HG02852 (cell line): ENCODE measurements around the gene TUBA1C.
A peak's percentile ranks its signal among the peaks of the same experiment; 100 is the strongest.
"Not testable (repeated sequence)": the region's sequence is repeated elsewhere in the genome, so short reads cannot be mapped to it uniquely, and the experiment has no call there.

Experiments
- ATAC-seq: cut with Tn5 transposase; IDR thresholded peaks from one replicate; pipeline ENCODE4 v1.9.1; 2021; ENCODE audit warnings: mild to moderate bottlenecking, moderate library complexity; ENCODE audit not compliant: unreplicated experiment

TUBA1C gene

DNA sequence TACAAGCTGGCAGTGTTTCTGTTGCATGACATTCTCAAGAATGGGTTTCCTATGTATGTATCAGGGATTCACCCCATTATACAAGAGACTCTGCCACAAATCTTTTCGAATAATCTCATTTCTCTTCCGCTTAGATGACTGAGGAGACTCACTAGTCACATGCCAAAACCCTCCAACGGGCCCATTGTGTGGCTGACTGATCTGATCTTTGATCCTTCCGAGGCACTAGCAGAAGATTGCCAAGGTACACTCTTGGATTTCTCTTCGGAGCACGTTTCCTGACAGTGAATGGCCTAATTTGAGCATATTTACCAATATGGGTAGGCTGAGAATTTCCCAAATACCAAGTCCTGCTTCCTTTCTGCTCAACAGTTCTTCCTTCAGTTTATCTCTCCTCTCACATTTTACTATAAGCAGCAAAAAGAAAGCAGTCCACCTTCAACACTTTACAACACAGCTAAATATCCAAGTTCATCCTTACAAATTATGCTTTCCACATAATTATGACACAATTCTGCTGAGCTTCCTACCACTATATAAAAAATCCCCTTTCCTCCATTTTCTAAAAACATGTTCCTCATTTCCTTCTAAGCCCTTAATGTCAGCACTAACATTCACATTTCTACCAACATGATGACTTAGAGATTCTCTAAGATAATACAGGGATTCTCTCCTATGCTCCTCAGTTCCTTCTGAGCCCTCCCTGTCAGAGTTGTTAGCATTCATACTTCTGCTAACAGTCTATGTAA lies 41.1 kb downstream of the TUBA1C start:
- ATAC-seq = no peak

DNA sequence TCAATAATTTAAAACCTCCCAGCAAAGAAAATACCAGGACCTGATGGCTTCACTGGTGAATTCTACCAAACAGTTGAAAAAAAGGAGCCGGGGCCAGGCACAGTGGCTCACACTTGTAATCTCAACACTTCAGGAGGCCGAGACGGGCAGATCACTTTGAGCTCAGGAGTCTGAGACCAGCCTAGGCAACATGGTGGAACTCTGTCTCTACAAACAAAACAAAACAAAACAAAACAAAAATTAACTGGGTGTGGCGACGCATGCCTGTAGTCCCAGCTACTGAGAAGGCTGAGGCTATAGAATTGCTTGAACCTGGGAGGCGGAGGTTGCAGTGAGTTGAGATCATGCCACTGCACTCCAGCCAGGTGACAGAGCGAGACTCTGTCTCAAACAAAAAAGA lies 44.5 kb downstream of the TUBA1C start:
- no peak for ATAC-seq

DNA sequence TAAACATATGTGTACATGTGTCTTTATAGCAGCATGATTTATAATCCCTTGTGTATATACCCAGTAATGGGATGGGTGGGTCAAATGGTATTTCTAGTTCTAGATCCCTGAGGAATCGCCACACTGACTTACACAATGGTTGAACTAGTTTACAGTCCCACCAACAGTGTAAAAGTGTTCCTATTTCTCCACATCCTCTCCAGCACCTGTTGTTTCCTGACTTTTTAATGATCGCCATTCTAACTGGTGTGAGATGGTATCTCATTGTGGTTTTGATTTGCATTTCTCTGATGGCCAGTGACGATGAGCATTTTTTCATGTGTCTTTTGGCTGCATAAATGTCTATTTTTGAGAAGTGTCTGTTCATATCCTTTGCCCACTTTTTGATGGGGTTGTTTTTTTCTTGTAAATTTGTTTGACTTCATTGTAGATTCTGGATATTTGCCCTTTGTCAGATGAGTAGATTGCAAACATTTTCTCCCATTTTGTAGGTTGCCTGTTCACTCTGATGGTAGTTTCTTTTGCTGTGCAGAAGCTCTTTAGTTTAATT lies 45.6 kb downstream of the TUBA1C start:
- not testable (repeated sequence) for ATAC-seq

GRCh38 chr12:49314811-49315210 lies 49.9 kb downstream of the TUBA1C start:
- ATAC-seq = no peak

DNA sequence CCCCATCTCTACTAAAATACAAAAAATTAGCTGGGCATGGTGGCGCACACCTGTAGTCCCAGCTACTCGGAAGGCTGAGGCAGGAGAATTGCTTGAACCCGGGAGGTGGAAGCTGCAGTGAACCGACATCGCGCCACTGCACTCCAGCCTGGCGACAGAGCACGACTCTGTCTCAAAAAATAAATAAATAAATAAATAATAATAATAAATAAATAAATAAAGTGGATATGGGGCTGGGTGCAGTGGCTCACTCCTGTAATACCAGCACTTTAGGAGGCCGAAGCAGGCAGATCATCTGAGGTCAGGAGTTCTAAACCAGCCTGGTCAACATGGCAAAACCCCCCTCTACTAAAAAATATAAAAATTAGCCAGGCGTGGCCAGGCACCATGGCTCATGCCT lies 52.2 kb downstream of the TUBA1C start:
- ATAC-seq = not testable (repeated sequence)

DNA sequence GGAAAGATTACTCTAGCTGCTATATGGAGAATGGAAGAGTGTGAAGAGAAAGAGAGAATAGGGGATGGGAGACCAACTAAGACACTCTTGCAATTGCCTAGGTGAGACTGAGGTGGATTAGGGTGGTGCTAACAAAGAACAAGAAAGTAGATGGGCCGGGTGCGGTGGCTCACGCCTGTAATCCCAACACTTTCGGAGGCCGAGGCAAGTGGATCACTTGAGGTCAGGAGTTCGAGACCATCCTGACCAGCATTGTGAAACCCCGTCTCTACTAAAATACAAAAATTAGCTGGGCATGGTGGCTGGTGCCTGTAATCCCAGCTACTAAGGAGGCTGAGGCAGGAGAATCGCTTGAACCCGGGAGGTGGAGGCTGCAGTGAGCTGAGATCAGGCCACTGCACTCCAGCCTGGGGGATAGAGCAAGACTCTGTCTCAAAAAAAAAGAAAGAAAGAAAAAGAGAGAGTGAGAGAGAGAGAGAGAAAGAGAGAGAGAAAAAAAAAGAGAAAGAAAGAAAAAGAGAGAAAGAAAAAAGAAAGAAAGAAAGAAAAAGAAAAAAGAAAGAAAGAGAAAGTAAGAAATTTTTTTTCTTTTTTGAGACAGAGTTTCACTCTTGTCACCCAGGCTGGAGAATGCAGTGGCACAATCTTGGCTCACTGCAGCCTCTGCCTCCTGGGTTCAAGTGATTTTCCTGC lies 55.7 kb downstream of the TUBA1C start:
- ATAC-seq = not testable (repeated sequence)

DNA sequence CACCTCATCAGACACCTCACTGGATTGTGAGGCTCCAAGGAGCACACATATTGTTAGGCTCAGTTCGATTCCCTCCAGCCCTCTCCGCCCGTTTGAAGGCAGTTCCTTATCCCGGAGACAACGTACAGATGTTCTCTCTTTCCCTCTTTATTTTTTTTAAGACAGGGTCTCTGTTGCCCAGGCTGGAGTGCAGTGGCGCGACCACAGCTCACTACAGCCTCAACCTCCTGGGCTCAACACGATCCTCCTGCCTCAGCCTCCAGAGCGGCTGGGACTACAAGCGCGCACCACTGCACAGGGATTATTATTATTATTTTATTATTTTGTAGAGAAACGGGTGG lies 57.5 kb downstream of the TUBA1C start:
- ATAC-seq = no peak

GRCh38 chr12:49322708-49323523 lies 58.0 kb downstream of the TUBA1C start, which contains the start of gene TROAP:
TSS of gene TROAP (plus strand) at chr12:49323255. CDS start at chr12:49323609, 354 bp downstream.
- ATAC-seq = peak; percentile 97

GRCh38 chr12:49323524-49324097 lies 58.7 kb downstream of the TUBA1C start:
- no peak for ATAC-seq
